ENCODE measurements around the gene SDSL. TPM values are rescaled to one million over a fixed set of nuclear protein-coding genes. Genes with fewer than 3 reads are reported as not detected.

SDSL gene
- total and polyA plus RNA-seq, 10 of the 15 experiments (the other 5 are each of a cell fraction or from before 2014, with no cell fraction given) = 0.18 to 4.4 (median 1.0) TPM

- Histone ChIP-seq H3K27me3 (replicated peaks in 1 of 2; ENCODE audit: control insufficient read depth in 2 of 2, insufficient read depth in 2 of 2, low read length in 1 of 2) (peaks cover 2 to 9% of the 10 kb centered on the region in 2 experiments; a peak in 3 of 4 replicates), H3K4me3 (no peak overlapping the region), H3K9me3 (replicated peaks; ENCODE audit: control insufficient read depth, insufficient read depth, low read length) (no peaks in the 10 kb centered on the region; the same call in 2 of the 3 replicates), H3K36me3 (ENCODE audit: control insufficient read depth in 2 of 2, insufficient read depth in 2 of 2, low read length in 1 of 2) (no peaks in the 10 kb centered on the region), H3K79me2 (ENCODE audit: control insufficient read depth, insufficient read depth, low read length) (no peaks in the 10 kb centered on the region), H4K20me1 (ENCODE audit: control insufficient read depth, insufficient read depth) (no peaks in the 10 kb centered on the region; the same call in 1 of the 2 replicates), H2AFZ (ENCODE audit: control insufficient read depth, low read depth, low read length) (no peak overlapping the region), H3K27ac (ENCODE audit: control insufficient read depth, insufficient read depth) (no peak overlapping the region), H3K4me1 (ENCODE audit: control insufficient read depth, insufficient read depth, low read length) (no peaks in the 10 kb centered on the region), H3K4me2 (ENCODE audit: control insufficient read depth, insufficient read depth) (no peak overlapping the region), H3K9ac (ENCODE audit: control insufficient read depth, insufficient read depth, low read length) (no peak overlapping the region)
- POLR2A ChIA-PET = no interaction called here
- RAD21 ChIA-PET (ENCODE audit: unreplicated experiment) = no interaction called here
- no peak for TF ChIP-seq SIN3A (IDR thresholded peaks at IDR 0.05; ENCODE audit: low read depth, low read length)
- no peak for TF ChIP-seq RUNX3 (IDR thresholded peaks at IDR 0.05; ENCODE audit: low read length)
- TF ChIP-seq RBBP5 (conservative IDR thresholded peaks at IDR 0.05) = no peak
- no peak for TF ChIP-seq POLR2AphosphoS2 (IDR thresholded peaks at IDR 0.05; ENCODE audit: low read depth, low read length)
- no peak for TF ChIP-seq NR2F1 (conservative IDR thresholded peaks at IDR 0.05)
- TF ChIP-seq, protein P1, sequence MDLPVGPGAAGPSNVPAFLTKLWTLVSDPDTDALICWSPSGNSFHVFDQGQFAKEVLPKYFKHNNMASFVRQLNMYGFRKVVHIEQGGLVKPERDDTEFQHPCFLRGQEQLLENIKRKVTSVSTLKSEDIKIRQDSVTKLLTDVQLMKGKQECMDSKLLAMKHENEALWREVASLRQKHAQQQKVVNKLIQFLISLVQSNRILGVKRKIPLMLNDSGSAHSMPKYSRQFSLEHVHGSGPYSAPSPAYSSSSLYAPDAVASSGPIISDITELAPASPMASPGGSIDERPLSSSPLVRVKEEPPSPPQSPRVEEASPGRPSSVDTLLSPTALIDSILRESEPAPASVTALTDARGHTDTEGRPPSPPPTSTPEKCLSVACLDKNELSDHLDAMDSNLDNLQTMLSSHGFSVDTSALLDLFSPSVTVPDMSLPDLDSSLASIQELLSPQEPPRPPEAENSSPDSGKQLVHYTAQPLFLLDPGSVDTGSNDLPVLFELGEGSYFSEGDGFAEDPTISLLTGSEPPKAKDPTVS (IDR thresholded peaks at IDR 0.05; ENCODE audit: low read depth, low read length) = no peak
- TF ChIP-seq NFXL1 (IDR thresholded peaks at IDR 0.05; ENCODE audit: borderline replicate concordance) = no peak
- TF ChIP-seq SMAD1 (IDR thresholded peaks at IDR 0.05; ENCODE audit: low read depth, partially characterized antibody) = no peak
- no peak for TF ChIP-seq BRCA1 (IDR thresholded peaks at IDR 0.05; ENCODE audit: low read depth, low read length)
- TF ChIP-seq MEF2A (IDR thresholded peaks at IDR 0.05; ENCODE audit: insufficient read depth, low read depth, low read length) = no peak
- TF ChIP-seq CHD2 (IDR thresholded peaks at IDR 0.05; ENCODE audit: borderline replicate concordance, low read depth, low read length) = no peak
- no peak for TF ChIP-seq CEBPB (IDR thresholded peaks at IDR 0.05; ENCODE audit: borderline replicate concordance in 1 of 2, low read depth in 2 of 2, low read length in 2 of 2)
- no peak for TF ChIP-seq PRDM15 (CRISPR knock-in tag; IDR thresholded peaks at IDR 0.05)
- no peak for TF ChIP-seq NRF1 (conservative IDR thresholded peaks at IDR 0.05; ENCODE audit: low read depth, low read length)
- no peak for TF ChIP-seq JUND (IDR thresholded peaks at IDR 0.05; ENCODE audit: low read depth, low read length)
- TF ChIP-seq CTCF (IDR thresholded peaks at IDR 0.05 in 2 of 3, conservative IDR thresholded peaks at IDR 0.05 in 1 of 3; ENCODE audit: control insufficient read depth in 2 of 3, extremely low read depth in 1 of 3, insufficient read depth in 1 of 3, low read depth in 3 of 3, low read length in 3 of 3) = no peak
- TF ChIP-seq DPF2 (IDR thresholded peaks at IDR 0.05) = no peak
- no peak for TF ChIP-seq SIX5 (IDR thresholded peaks at IDR 0.05; ENCODE audit: low read depth, low read length, severe bottlenecking)
- no peak for TF ChIP-seq SPI1 (IDR thresholded peaks at IDR 0.05; ENCODE audit: borderline replicate concordance, insufficient read depth, low read depth, low read length)
- SMC1A ChIA-PET (ENCODE audit: uncharacterized antibody, unreplicated experiment) = interaction anchor here (1.0 kb wide), 1 partner anchor 15 kb away, joined by 5 read pairs; no protein-coding TSS in a partner anchor
- no TSS peak for BruUV-seq (replicated peaks)
- ATAC-seq (no peak), FAIRE-seq (no peak), DNase-seq (ENCODE audit: low read depth, low spot score) (no peak)
- in situ Hi-C loops (cut with MboI) (no loop called here), intact Hi-C loops (cut with micrococcal nuclease; ENCODE audit: unreplicated experiment) (no loop called here)
- CTCF ChIA-PET = interaction anchor here (1.0 to 1.6 kb wide), 4 partner anchors 15 to 22 kb away, joined by 3 to 5 read pairs (median 4); partner anchors contain the start of gene SDSL
- WGBS (ENCODE audit: insufficient coverage, insufficient replicate concordance, low lambda C conversion rate, missing lambda C conversion rate) = 23% methylated on average over 7 of the region's 7 CpGs
Observed at GRCh38 chr12:113440336-113440735, 18.2 kb downstream of the SDSL start.
